Suprapubic skin (tissue), 4 donors: ENCODE results near the gene DPY19L3.

Experiments used
- CTCF ChIP-seq, 2 donors: fragments of 200-600 bp in 1 of 2; fragments of 450-650 bp in 1 of 2; sonication (generic) in 1 of 2; IDR thresholded peaks; one replicate each; pipeline ENCODE4 v1.5.1; 2016 to 2019; ENCODE audit warnings: antibody characterized with exemption in 2 of 2, mild to moderate bottlenecking in 1 of 2, moderate library complexity in 1 of 2
- EP300 ChIP-seq: sonication (generic); formaldehyde crosslinking; IDR thresholded peaks from one replicate; pipeline ENCODE4 v1.6.1; 2017; ENCODE audit warnings: antibody characterized with exemption
- POLR2A ChIP-seq, 2 donors: fragments of 450-650 bp; IDR thresholded peaks; one replicate each; pipeline ENCODE4 v1.6.1; 2017; ENCODE audit warnings: antibody characterized with exemption in 2 of 2, mild to moderate bottlenecking in 2 of 2, moderate library complexity in 2 of 2
- POLR2AphosphoS5 ChIP-seq, 3 donors: sonication (generic); formaldehyde crosslinking; IDR thresholded peaks; one replicate each; pipeline ENCODE4 v1.6.1; 2017; ENCODE audit warnings: antibody characterized with exemption in 3 of 3

- TF ChIP-seq POLR2A (IDR thresholded peaks at IDR 0.05) (no peak), CTCF (IDR thresholded peaks at IDR 0.05) (no peak), EP300 (no peak), POLR2AphosphoS5 (IDR thresholded peaks at IDR 0.05) (no peak)
Measured at GRCh38 chr19:32437096-32437495, 31.5 kb downstream of the DPY19L3 start.
